Colonic mucosa (tissue), 4 donors: Measurements from ENCODE around the gene E2F3. TPM values are rescaled to one million over a fixed set of nuclear protein-coding genes. Genes with fewer than 3 reads are reported as not detected.
"Not testable (repeated sequence)": the region's sequence is repeated elsewhere in the genome, so short reads cannot be mapped to it uniquely, and the experiment has no call there.

Source experiments
- DNase-seq: peaks from one replicate; pipeline ENCODE4 v3.0.0-alpha.2; 2020
- H3K27ac ChIP-seq: fragments of 200-600 bp; one replicate; pipeline ENCODE4 v1.8.0; 2021
- H3K27me3 ChIP-seq: fragments of 200-600 bp; one replicate; pipeline ENCODE4 v1.8.0; 2021
- H3K36me3 ChIP-seq: fragments of 200-600 bp; one replicate; pipeline ENCODE4 v1.8.0; 2021
- H3K4me1 ChIP-seq: fragments of 200-600 bp; one replicate; pipeline ENCODE4 v1.8.0; 2021; ENCODE audit warnings: mild to moderate bottlenecking
- H3K4me3 ChIP-seq: fragments of 200-600 bp; one replicate; pipeline ENCODE4 v1.8.0; 2021
- H3K9ac ChIP-seq, 2 donors: one replicate each; pipeline ENCODE4 v1.7.0; 2013; ENCODE audit warnings: control low read depth in 2 of 2, low read depth in 2 of 2, low read length in 2 of 2
- H3K9me3 ChIP-seq: fragments of 200-600 bp; one replicate; pipeline ENCODE4 v1.8.0; 2021
- intact Hi-C: fragments of 100-400 bp; cut with DNase I; formaldehyde crosslinking; loops from one replicate; pipeline ENCODE4 v1.14.1; 2022
- total RNA-seq, 2 donors: library from RNA; stranded (reverse); fragmentation: NEBNext Ultra II Directional in 1 of 2; extraction: Animal tissue kit (Norgen Biotek cat#: 25700) in 1 of 2; gene quantifications; one replicate each; pipeline ENCODE4 v1.2.1, GENCODE V29; 2021
- TF ChIP-seq, protein P1 (sequence below): fragments of 200-600 bp; IDR thresholded peaks from one replicate; pipeline ENCODE4 v1.8.0; 2022; ENCODE audit warnings: antibody characterized with exemption, mild to moderate bottlenecking
- donor health status: healthy.
- donor health status: DM: no; HTN: no; CAD: no.
- donor health status: DM: no; HTN: no; CAD: no.

E2F3 gene
- total RNA-seq, 2 donors from 2014 or later: 10.0 to 11.2 TPM

DNA sequence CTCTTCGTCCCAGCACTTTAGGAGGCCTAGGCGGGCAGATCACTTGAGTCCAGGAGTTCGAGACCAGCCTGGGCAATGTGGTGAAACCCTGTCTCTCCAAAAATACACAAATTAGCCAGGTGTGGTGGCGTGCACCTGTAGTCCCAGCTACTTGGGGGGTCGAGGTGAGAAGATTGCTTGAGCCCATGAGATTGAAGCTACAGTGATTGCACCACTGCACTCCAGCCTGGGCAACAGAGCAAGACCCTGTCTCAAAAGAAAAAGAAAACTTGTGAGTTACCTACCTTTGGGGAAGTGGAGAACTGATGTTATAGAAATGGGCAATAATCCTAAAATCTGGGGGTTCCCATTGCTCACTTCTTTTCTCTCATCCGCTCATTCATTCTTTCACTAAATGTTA lies 58.0 kb downstream of the E2F3 start:
- H3K27ac ChIP-seq: no peak overlapping the region
- intact Hi-C loops: no loop called here
- no peak overlapping the region for H3K9ac ChIP-seq
- DNase-seq: no peak
- H3K27me3 ChIP-seq: no peaks in the 10 kb centered on the region
- no peak overlapping the region for H3K4me3 ChIP-seq
- TF ChIP-seq, protein P1, sequence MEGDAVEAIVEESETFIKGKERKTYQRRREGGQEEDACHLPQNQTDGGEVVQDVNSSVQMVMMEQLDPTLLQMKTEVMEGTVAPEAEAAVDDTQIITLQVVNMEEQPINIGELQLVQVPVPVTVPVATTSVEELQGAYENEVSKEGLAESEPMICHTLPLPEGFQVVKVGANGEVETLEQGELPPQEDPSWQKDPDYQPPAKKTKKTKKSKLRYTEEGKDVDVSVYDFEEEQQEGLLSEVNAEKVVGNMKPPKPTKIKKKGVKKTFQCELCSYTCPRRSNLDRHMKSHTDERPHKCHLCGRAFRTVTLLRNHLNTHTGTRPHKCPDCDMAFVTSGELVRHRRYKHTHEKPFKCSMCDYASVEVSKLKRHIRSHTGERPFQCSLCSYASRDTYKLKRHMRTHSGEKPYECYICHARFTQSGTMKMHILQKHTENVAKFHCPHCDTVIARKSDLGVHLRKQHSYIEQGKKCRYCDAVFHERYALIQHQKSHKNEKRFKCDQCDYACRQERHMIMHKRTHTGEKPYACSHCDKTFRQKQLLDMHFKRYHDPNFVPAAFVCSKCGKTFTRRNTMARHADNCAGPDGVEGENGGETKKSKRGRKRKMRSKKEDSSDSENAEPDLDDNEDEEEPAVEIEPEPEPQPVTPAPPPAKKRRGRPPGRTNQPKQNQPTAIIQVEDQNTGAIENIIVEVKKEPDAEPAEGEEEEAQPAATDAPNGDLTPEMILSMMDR: no peak
- H3K4me1 ChIP-seq: peaks cover 4% of the 10 kb centered on the region
- H3K9me3 ChIP-seq: no peaks in the 10 kb centered on the region
- no peaks in the 10 kb centered on the region for H3K36me3 ChIP-seq

DNA sequence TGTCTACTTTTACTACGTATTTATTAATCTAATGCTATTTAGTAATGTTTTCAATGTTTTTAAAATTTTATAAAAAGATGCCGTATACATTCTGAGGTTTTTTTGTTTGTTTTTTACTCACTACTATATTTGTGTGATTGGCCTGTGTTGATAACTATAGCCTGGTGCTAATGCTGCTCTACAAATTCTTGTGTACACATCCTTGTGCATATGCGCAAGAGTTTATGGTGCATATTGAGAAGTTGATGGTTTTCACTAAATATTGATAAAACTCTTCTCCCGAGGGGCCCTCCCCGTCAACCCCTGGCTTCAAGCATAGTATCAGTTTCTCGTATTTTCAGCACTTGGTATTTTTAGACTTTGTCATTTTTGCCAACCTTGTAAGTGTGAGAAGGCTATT lies 59.9 kb downstream of the E2F3 start:
- Histone ChIP-seq H3K9me3 (no peaks in the 10 kb centered on the region), H3K36me3 (no peaks in the 10 kb centered on the region), H3K4me3 (no peak overlapping the region), H3K27ac (no peak overlapping the region), H3K4me1 (no peaks in the 10 kb centered on the region), H3K9ac (no peak overlapping the region), H3K27me3 (no peaks in the 10 kb centered on the region)
- DNase-seq: no peak
- intact Hi-C loops: no loop called here
- TF ChIP-seq, protein P1: no peak

DNA sequence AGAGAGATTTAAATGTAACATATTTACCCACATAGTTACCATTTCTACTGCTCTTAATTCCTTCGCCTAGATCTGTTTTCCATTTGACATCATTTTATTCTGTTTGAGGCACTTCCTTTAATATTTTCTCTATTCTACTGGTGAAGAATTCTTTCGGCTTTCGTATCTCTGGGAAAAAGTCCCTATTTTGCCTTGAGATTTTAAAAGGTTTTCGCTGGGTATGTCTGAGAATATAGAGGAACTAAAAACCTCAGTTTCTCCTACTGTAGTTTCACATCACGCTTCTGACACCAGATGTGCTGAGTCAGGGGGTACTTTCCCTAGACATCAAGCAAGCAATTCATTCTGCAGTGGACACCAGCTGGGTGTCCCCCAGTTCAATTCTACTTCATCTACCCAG lies 61.7 kb downstream of the E2F3 start:
- DNase-seq: no peak
- Histone ChIP-seq H3K36me3 (no peaks in the 10 kb centered on the region), H3K4me1 (no peaks in the 10 kb centered on the region), H3K27ac (no peak overlapping the region), H3K9ac (no peak overlapping the region), H3K27me3 (no peaks in the 10 kb centered on the region), H3K4me3 (no peak overlapping the region), H3K9me3 (no peaks in the 10 kb centered on the region)
- TF ChIP-seq, protein P1: no peak
- intact Hi-C loops: no loop called here

DNA sequence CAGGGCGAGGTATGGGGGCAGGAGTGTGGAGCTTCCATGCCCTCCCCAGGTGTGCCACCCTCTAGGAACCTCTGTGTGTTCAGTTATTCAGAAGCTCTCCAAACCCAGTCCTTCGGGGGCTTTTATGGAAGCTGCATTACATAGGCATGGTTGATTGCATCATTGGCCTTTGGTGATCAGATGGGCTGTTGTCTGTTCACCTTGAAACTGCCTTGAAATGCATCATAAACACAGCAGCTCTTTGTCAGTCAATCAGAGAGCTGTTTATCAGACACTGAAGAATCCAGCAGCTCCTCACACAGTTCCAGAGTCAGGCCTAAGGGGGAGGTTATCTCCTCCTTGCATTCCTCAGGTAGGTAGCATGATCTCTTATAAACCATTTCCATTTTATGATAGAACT lies 62.4 kb downstream of the E2F3 start:
- intact Hi-C loops: no loop called here
- H3K9ac ChIP-seq: no peak overlapping the region

DNA sequence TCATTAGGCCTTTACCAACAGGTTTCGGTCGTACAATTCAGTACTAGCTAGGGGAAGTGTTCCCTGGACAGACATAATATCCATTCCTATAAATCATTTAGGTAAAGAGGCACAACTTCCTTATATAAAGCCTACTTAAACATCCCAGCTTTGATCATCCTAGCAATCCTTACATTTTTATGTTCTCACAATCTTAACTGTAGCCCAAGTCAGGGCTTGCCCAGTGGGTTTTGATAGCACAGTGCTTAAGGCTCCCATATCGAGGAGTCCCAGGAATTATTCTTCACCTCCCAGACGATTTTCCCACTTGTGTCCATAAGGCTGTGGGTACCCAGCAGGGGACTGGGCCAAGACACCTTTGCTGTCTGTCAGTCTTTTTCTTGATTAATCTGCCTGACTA lies 63.2 kb downstream of the E2F3 start:
- DNase-seq: no peak
- Histone ChIP-seq H3K27ac (no peak overlapping the region), H3K4me1 (no peaks in the 10 kb centered on the region), H3K36me3 (no peaks in the 10 kb centered on the region), H3K9ac (no peak overlapping the region), H3K9me3 (no peaks in the 10 kb centered on the region), H3K4me3 (no peak overlapping the region), H3K27me3 (no peaks in the 10 kb centered on the region)
- intact Hi-C loops: no loop called here
- TF ChIP-seq, protein P1: no peak

More for the DNA sequence above, 62.4 kb downstream of the E2F3 start:
- DNase-seq: no peak
- no peak overlapping the region for H3K27ac ChIP-seq
- TF ChIP-seq, protein P1: no peak
- no peak overlapping the region for H3K4me3 ChIP-seq
- no peaks in the 10 kb centered on the region for H3K27me3 ChIP-seq
- no peaks in the 10 kb centered on the region for H3K36me3 ChIP-seq
- H3K4me1 ChIP-seq: no peaks in the 10 kb centered on the region
- H3K9me3 ChIP-seq: no peaks in the 10 kb centered on the region

DNA sequence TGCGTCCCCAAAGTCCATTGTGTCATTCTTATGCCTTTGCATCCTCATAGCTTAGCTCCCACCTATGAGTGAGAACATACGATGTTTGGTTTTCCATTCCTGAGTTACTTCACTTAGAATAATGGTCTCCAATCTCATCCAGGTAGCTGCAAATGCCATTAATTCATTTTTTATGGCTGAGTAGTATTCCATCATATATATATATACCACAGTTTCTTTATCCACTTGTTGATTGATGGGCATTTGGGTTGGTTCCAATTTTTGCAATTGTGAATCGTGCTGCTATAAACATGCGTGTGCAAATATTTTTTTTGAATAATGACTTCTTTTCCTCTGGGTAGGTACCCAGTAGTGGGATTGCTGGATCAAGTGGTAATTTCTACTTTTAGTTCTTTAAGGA lies 63.9 kb downstream of the E2F3 start:
- H3K9ac ChIP-seq, H3K27ac ChIP-seq, H3K9me3 ChIP-seq, H3K36me3 ChIP-seq, intact Hi-C loops, H3K4me3 ChIP-seq, H3K27me3 ChIP-seq, DNase-seq, H3K4me1 ChIP-seq: not testable (repeated sequence)
